HepG2 (cell line): Measurements from ENCODE around the gene PUM1.

Source experiments
- AHR ChIP-seq: IDR thresholded peaks from 2 replicates; pipeline ENCODE4 v1.6.1; 2018; ENCODE audit warnings: missing genetic modification reagents, missing compliant biosample characterization
- CEBPZ ChIP-seq: IDR thresholded peaks from 2 replicates; pipeline ENCODE4 v1.6.1; 2012; ENCODE audit warnings: low read length, improper control_type of control experiment
- CTCF ChIP-seq: sonication (generic); formaldehyde crosslinking; IDR thresholded peaks from 2 replicates; pipeline ENCODE4 v1.5.0; 2020; ENCODE audit warnings: mild to moderate bottlenecking, missing genetic modification reagents, moderate library complexity
- EZH2 ChIP-seq: conservative IDR thresholded peaks from 2 replicates; pipeline ENCODE4 v1.6.1; 2012; ENCODE audit warnings: mild to moderate bottlenecking, low read depth, low read length, moderate library complexity
- FOXK1 ChIP-seq: sonication (generic); formaldehyde crosslinking; IDR thresholded peaks from 2 replicates; pipeline ENCODE4 v1.4.0; 2020; ENCODE audit warnings: low read depth, missing genetic modification reagents, borderline replicate concordance
- JUN ChIP-seq: sonication (generic); formaldehyde crosslinking; IDR thresholded peaks from 2 replicates; pipeline ENCODE4 v1.4.0; 2020; ENCODE audit warnings: mild to moderate bottlenecking, missing genetic modification reagents
- NCOR1 ChIP-seq: fragments of 200-600 bp; sonication (generic); IDR thresholded peaks from 2 replicates; pipeline ENCODE4 v1.7.0; 2017; ENCODE audit warnings: antibody characterized with exemption, low read length, borderline replicate concordance
- TF ChIP-seq, protein P1 (sequence below): IDR thresholded peaks from 2 replicates; pipeline ENCODE4 v1.6.1; 2016; ENCODE audit warnings: control low read depth
- TF ChIP-seq, protein P2 (sequence below): sonication (generic); formaldehyde crosslinking; IDR thresholded peaks from 2 replicates; pipeline ENCODE4 v1.8.1; 2022; ENCODE audit warnings: mild to moderate bottlenecking, missing genetic modification reagents

DNA sequence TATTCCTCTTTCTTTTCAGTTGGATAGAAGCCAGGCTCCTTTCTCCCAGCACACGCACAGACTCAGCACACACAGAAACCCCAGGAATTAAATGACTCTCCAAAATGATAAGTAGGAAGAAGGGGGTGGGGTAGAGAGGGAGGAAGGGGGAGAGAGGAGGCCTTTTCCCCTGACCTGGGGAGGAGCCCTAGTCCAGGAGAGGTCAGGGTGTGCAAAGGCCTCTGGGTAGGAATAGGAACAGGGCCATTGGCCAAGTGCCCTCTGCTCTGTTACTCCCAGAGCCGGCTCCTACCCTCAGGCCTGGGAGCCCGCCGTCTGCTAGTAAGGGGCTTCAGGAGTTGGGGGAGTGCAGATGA is 35.6 kb upstream of the PUM1 start:
- TF ChIP-seq EZH2 (no peak), FOXK1 (CRISPR knock-in tag) (no peak), NCOR1 (no peak), CTCF (CRISPR knock-in tag) (no peak), JUN (no peak), CEBPZ (no peak), AHR (no peak)
- TF ChIP-seq, protein P1, sequence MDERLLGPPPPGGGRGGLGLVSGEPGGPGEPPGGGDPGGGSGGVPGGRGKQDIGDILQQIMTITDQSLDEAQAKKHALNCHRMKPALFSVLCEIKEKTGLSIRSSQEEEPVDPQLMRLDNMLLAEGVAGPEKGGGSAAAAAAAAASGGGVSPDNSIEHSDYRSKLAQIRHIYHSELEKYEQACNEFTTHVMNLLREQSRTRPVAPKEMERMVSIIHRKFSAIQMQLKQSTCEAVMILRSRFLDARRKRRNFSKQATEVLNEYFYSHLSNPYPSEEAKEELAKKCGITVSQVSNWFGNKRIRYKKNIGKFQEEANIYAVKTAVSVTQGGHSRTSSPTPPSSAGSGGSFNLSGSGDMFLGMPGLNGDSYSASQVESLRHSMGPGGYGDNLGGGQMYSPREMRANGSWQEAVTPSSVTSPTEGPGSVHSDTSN (CRISPR knock-in tag) = no peak
- TF ChIP-seq, protein P2, sequence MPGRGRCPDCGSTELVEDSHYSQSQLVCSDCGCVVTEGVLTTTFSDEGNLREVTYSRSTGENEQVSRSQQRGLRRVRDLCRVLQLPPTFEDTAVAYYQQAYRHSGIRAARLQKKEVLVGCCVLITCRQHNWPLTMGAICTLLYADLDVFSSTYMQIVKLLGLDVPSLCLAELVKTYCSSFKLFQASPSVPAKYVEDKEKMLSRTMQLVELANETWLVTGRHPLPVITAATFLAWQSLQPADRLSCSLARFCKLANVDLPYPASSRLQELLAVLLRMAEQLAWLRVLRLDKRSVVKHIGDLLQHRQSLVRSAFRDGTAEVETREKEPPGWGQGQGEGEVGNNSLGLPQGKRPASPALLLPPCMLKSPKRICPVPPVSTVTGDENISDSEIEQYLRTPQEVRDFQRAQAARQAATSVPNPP = no peak
